SU-DHL-6 (cell line): Measurements from ENCODE around the gene RALB.

Source experiments
- H2AFZ ChIP-seq: fragments of 200-600 bp; sonication (generic); 2 replicates; pipeline ENCODE4 v1.6.1; 2014; ENCODE audit warnings: low read depth, mild to moderate bottlenecking, moderate library complexity, mixed read lengths, antibody characterized with exemption, low read length; ENCODE audit not compliant: severe bottlenecking
- H3F3A ChIP-seq: fragments of 200-600 bp; shearing (Covaris generic); 2 replicates; pipeline ENCODE4 v1.6.0; 2016; ENCODE audit warnings: antibody characterized with exemption, mild to moderate bottlenecking; ENCODE audit not compliant: insufficient read depth
- H3K27ac ChIP-seq: fragments of 200-600 bp; sonication (generic); 2 replicates; pipeline ENCODE4 v1.5.1; 2016; ENCODE audit warnings: low read depth, mild to moderate bottlenecking, low read length, moderate library complexity, mixed read lengths
- H3K27me3 ChIP-seq: fragments of 200-600 bp; sonication (generic), shearing (Covaris generic); 2 replicates; pipeline ENCODE4 v1.6.0; 2014; ENCODE audit warnings: mild to moderate bottlenecking, low read length
- H3K36me3 ChIP-seq: fragments of 200-600 bp; sonication (generic); 2 replicates; pipeline ENCODE4 v1.6.1; 2014; ENCODE audit warnings: mild to moderate bottlenecking, low read length, mixed read lengths
- H3K4me2 ChIP-seq: fragments of 300-600, 200-600 bp; shearing (Covaris generic), sonication (generic); 2 replicates; pipeline ENCODE4 v1.6.0; 2014; ENCODE audit warnings: low read length, low read depth, mild to moderate bottlenecking; ENCODE audit not compliant: poor library complexity, severe bottlenecking
- H3K4me3 ChIP-seq: fragments of 200-600 bp; sonication (generic); 2 replicates; pipeline ENCODE4 v1.5.1; 2014; ENCODE audit warnings: antibody characterized with exemption, low read length, mild to moderate bottlenecking, mixed read lengths; ENCODE audit not compliant: insufficient read depth, poor library complexity, severe bottlenecking
- H3K79me2 ChIP-seq: fragments of 200-600 bp; sonication (generic); 2 replicates; pipeline ENCODE4 v1.6.1; 2014; ENCODE audit warnings: mild to moderate bottlenecking, low read length, moderate library complexity; ENCODE audit not compliant: insufficient read depth
- H3K9ac ChIP-seq: fragments of 200-600 bp; sonication (generic); 2 replicates; pipeline ENCODE4 v1.7.0; 2014; ENCODE audit warnings: mild to moderate bottlenecking, low read length
- H3K9me2 ChIP-seq: fragments of 200-600 bp; sonication (generic); replicated peaks from 2 replicates; pipeline ENCODE4 v1.6.1; 2014; ENCODE audit warnings: low read length; ENCODE audit not compliant: insufficient read depth
- H3K9me3 ChIP-seq: fragments of 200-600 bp; sonication (generic); 2 replicates; pipeline ENCODE4 v1.6.1; 2014; ENCODE audit warnings: low read length, mixed read lengths; ENCODE audit not compliant: insufficient read depth
- H4K20me1 ChIP-seq: fragments of 200-600 bp; sonication (generic); 2 replicates; pipeline ENCODE4 v1.6.1; 2014; ENCODE audit warnings: low read depth, mild to moderate bottlenecking, antibody characterized with exemption, low read length, moderate library complexity, mixed read lengths
- CTCF ChIP-seq: fragments of 200-600 bp; sonication (generic); IDR thresholded peaks from one replicate; pipeline ENCODE4 v1.5.1; 2017; ENCODE audit warnings: antibody characterized with exemption, mild to moderate bottlenecking, low read length, moderate library complexity; ENCODE audit not compliant: insufficient read depth, poor library complexity, severe bottlenecking
- EZH2phosphoT487 ChIP-seq: fragments of 200-600 bp; sonication (generic), shearing (Covaris generic); conservative IDR thresholded peaks from 2 replicates; pipeline ENCODE4 v1.6.1; 2018; ENCODE audit warnings: mild to moderate bottlenecking, antibody characterized with exemption, low read length, moderate library complexity, mixed read lengths

Gene RALB

GRCh38 chr2:120318626-120319025 is 66.0 kb downstream of the RALB start:
- Histone ChIP-seq H3K4me3 (no peak overlapping the region), H3K9me2 (no peaks in the 10 kb centered on the region), H4K20me1 (no peaks in the 10 kb centered on the region), H2AFZ (no peak overlapping the region), H3K79me2 (no peaks in the 10 kb centered on the region), H3K9me3 (no peaks in the 10 kb centered on the region), H3K9ac (no peak overlapping the region), H3K4me2 (no peak overlapping the region), H3K27me3 (no peaks in the 10 kb centered on the region), H3K27ac (no peak overlapping the region), H3F3A (no peaks in the 10 kb centered on the region), H3K36me3 (no peaks in the 10 kb centered on the region)
- TF ChIP-seq CTCF (no peak), EZH2phosphoT487 (no peak)

GRCh38 chr2:120319123-120319522 is 66.5 kb downstream of the RALB start:
- Histone ChIP-seq H4K20me1 (no peaks in the 10 kb centered on the region), H3K27me3 (no peaks in the 10 kb centered on the region), H3K4me2 (no peak overlapping the region)

DNA sequence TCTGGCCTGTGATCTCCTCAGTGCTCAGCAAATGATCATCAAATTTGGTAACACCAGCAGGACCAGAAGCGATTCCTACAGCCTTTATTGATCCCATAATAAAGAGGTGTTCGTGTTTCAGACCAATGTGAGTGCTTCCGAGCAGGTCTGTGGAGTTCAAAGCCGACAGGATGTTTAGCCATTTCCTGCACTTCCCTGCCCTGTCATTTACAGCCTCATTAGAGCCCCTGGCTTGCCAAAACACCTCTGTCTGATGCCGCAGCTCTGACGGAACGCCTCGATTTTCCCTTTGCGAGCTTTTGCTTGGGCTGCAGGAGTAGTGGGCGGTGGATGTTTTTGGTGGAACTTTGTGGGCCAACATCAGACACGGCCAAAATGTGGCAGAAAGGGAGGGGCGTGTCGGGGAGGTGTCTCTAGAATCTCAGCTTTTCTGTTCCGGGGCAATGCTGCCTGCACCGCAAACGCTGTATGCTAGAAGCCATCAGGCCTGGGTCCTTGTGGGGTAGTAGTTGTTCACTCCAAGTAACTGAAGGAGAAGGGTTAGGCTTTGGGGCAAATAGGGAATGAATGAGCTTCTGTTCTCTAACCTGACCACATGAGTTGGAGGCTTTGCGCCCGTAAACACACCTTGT is 67.2 kb downstream of the RALB start:
- H3F3A ChIP-seq = no peaks in the 10 kb centered on the region
- H3K4me2 ChIP-seq = no peak overlapping the region
- no peak overlapping the region for H2AFZ ChIP-seq

More at GRCh38 chr2:120319123-120319522, 66.5 kb downstream of the RALB start:
- Histone ChIP-seq H3F3A (no peaks in the 10 kb centered on the region), H3K79me2 (no peaks in the 10 kb centered on the region), H3K9me2 (no peaks in the 10 kb centered on the region), H3K27ac (no peak overlapping the region), H3K36me3 (no peaks in the 10 kb centered on the region), H2AFZ (no peak overlapping the region), H3K9me3 (no peaks in the 10 kb centered on the region), H3K9ac (no peak overlapping the region), H3K4me3 (no peak overlapping the region)
- TF ChIP-seq EZH2phosphoT487 = no peak
- no peak for TF ChIP-seq CTCF

More for the DNA sequence above, 67.2 kb downstream of the RALB start:
- Histone ChIP-seq H3K36me3 (no peaks in the 10 kb centered on the region), H3K9ac (no peak overlapping the region), H3K79me2 (no peaks in the 10 kb centered on the region), H3K27ac (no peak overlapping the region), H3K9me2 (no peaks in the 10 kb centered on the region), H4K20me1 (no peaks in the 10 kb centered on the region), H3K9me3 (no peaks in the 10 kb centered on the region), H3K4me3 (no peak overlapping the region), H3K27me3 (no peaks in the 10 kb centered on the region)
- TF ChIP-seq CTCF (no peak), EZH2phosphoT487 (no peak)
